Measurements from ENCODE around the gene SYNJ2. TPM values are rescaled to one million over a fixed set of nuclear protein-coding genes. Genes with fewer than 3 reads are reported as not detected.

Gene SYNJ2
- total and polyA plus RNA-seq, 2 donors (not counting 3 experiments of a cell fraction or from before 2014, with no cell fraction given), result 35.1 to 78.2 TPM

GRCh38 chr6:157989541-157990289, 8.1 kb downstream of the SYNJ2 start:
- Histone ChIP-seq H3K27ac (ENCODE audit: insufficient read depth, low read depth, low read length) (no peak overlapping the region), H2AFZ (ENCODE audit: low read depth, low read length) (no peak overlapping the region), H4K20me1 (replicated peaks; ENCODE audit: control insufficient read depth, extremely low read depth, insufficient read depth, low read length) (no peaks in the 10 kb centered on the region), H3K9ac (replicated peaks; ENCODE audit: extremely low read depth, insufficient read depth, low read length) (no peak overlapping the region), H3K79me2 (ENCODE audit: control insufficient read depth, insufficient read depth, low read length) (peaks cover 99% of the 10 kb centered on the region), H3K4me1 (ENCODE audit: control insufficient read depth, extremely low read depth, insufficient read depth, low read length) (peaks cover 23% of the 10 kb centered on the region), H3K9me1 (replicated peaks; ENCODE audit: control insufficient read depth, extremely low read depth, insufficient read depth, low read length) (no peaks in the 10 kb centered on the region), H3K36me3 (ENCODE audit: control insufficient read depth in 2 of 2, extremely low read depth in 1 of 2, insufficient read depth in 2 of 2, low read length in 2 of 2) (no peaks in the 10 kb centered on the region), H3K4me2 (ENCODE audit: insufficient read depth, low read length) (peak overlapping the region; percentile 31), H3K27me3 (ENCODE audit: control insufficient read depth in 2 of 2, insufficient read depth in 2 of 2, low read length in 2 of 2) (no peaks in the 10 kb centered on the region), H3K9me3 (replicated peaks; ENCODE audit: control insufficient read depth, insufficient read depth, low read length) (no peaks in the 10 kb centered on the region), H3K4me3 (replicated peaks in 1 of 3; ENCODE audit: insufficient read depth in 1 of 3, low read depth in 1 of 3, low read length in 3 of 3) (no peak overlapping the region)
- TF ChIP-seq JUN (IDR thresholded peaks at IDR 0.05; ENCODE audit: borderline replicate concordance, insufficient read depth, insufficient read length, low read depth) (no peak), EZH2 (IDR thresholded peaks at IDR 0.05; ENCODE audit: borderline replicate concordance, low read depth, low read length, severe bottlenecking) (no peak), MAX (IDR thresholded peaks at IDR 0.05; ENCODE audit: insufficient read depth, insufficient read length) (no peak), MYC (IDR thresholded peaks at IDR 0.05; ENCODE audit: low read depth, low read length) (no peak)
- TF ChIP-seq, protein P1, sequence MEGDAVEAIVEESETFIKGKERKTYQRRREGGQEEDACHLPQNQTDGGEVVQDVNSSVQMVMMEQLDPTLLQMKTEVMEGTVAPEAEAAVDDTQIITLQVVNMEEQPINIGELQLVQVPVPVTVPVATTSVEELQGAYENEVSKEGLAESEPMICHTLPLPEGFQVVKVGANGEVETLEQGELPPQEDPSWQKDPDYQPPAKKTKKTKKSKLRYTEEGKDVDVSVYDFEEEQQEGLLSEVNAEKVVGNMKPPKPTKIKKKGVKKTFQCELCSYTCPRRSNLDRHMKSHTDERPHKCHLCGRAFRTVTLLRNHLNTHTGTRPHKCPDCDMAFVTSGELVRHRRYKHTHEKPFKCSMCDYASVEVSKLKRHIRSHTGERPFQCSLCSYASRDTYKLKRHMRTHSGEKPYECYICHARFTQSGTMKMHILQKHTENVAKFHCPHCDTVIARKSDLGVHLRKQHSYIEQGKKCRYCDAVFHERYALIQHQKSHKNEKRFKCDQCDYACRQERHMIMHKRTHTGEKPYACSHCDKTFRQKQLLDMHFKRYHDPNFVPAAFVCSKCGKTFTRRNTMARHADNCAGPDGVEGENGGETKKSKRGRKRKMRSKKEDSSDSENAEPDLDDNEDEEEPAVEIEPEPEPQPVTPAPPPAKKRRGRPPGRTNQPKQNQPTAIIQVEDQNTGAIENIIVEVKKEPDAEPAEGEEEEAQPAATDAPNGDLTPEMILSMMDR (IDR thresholded peaks at IDR 0.05; ENCODE audit: extremely low read depth in 1 of 2, insufficient read depth in 1 of 2, low read depth in 1 of 2, low read length in 2 of 2), result no peak
- intact Hi-C loops (cut with micrococcal nuclease) (loop anchor here (1.0 kb wide), 1 partner anchor 14 kb away; no protein-coding TSS in a partner anchor), dilution Hi-C loops (cut with MboI; ENCODE audit: extremely low pct_ligation_motif_present, low sequenced_read_pairs) (no loop called here)
- no TSS peak for BruUV-seq (replicated peaks)
- DNase-seq (ENCODE audit: low read depth, low spot score) (peak; percentile 67), FAIRE-seq (peak; percentile 67)
- ChIA-PET CTCF (interaction anchor here (0.8 to 1.6 kb wide), 4 partner anchors 11 to 83 kb away, joined by 3 to 8 read pairs (median 4); no protein-coding TSS in a partner anchor), POLR2A (no interaction called here)
